ENCODE data around the gene SCAMP2.

Gene SCAMP2

GRCh38 chr15:74892931-74893330, 19.8 kb upstream of the SCAMP2 start:
- no peak for DNase-seq (ENCODE audit: low spot score)
- TF ChIP-seq CTCF (IDR thresholded peaks at IDR 0.05; ENCODE audit: borderline replicate concordance, control extremely low read depth, extremely low read depth, insufficient read depth, missing control alignments), result no peak
- in situ Hi-C loops (cut with MboI; ENCODE audit: low sequenced_read_pairs, unreplicated experiment), result no loop called here

GRCh38 chr15:74892313-74892712, 19.1 kb upstream of the SCAMP2 start:
- in situ Hi-C loops (cut with MboI; ENCODE audit: low sequenced_read_pairs, unreplicated experiment), result no loop called here

GRCh38 chr15:74891469-74891868, 18.3 kb upstream of the SCAMP2 start:
- in situ Hi-C loops (cut with MboI; ENCODE audit: low sequenced_read_pairs, unreplicated experiment), result no loop called here
- no peak for TF ChIP-seq CTCF (IDR thresholded peaks at IDR 0.05; ENCODE audit: borderline replicate concordance, control extremely low read depth, extremely low read depth, insufficient read depth, missing control alignments)
- no peak for DNase-seq (ENCODE audit: low spot score)

More at GRCh38 chr15:74892313-74892712, 19.1 kb upstream of the SCAMP2 start:
- TF ChIP-seq CTCF (IDR thresholded peaks at IDR 0.05; ENCODE audit: borderline replicate concordance, control extremely low read depth, extremely low read depth, insufficient read depth, missing control alignments), result no peak
- no peak for DNase-seq (ENCODE audit: low spot score)

GRCh38 chr15:74890665-74890960, 17.4 kb upstream of the SCAMP2 start:
- no peak for DNase-seq (ENCODE audit: low spot score)
- no peak for TF ChIP-seq CTCF (IDR thresholded peaks at IDR 0.05; ENCODE audit: borderline replicate concordance, control extremely low read depth, extremely low read depth, insufficient read depth, missing control alignments)
- in situ Hi-C loops (cut with MboI; ENCODE audit: low sequenced_read_pairs, unreplicated experiment), result no loop called here

GRCh38 chr15:74889883-74890664, 16.9 kb upstream of the SCAMP2 start, which contains the start of gene MPI:
Gene MPI, plus strand, starts transcription at chr15:74890042. Its CDS starts 32 bp downstream, at chr15:74890074.
- in situ Hi-C loops (cut with MboI; ENCODE audit: low sequenced_read_pairs, unreplicated experiment), result no loop called here
- TF ChIP-seq CTCF (IDR thresholded peaks at IDR 0.05; ENCODE audit: borderline replicate concordance, control extremely low read depth, extremely low read depth, insufficient read depth, missing control alignments), result no peak
- DNase-seq (ENCODE audit: low spot score), result peak; percentile 97

GRCh38 chr15:74889390-74889882, 16.3 kb upstream of the SCAMP2 start:
- in situ Hi-C loops (cut with MboI; ENCODE audit: low sequenced_read_pairs, unreplicated experiment), result no loop called here
- TF ChIP-seq CTCF (IDR thresholded peaks at IDR 0.05; ENCODE audit: borderline replicate concordance, control extremely low read depth, extremely low read depth, insufficient read depth, missing control alignments), result no peak
- DNase-seq (ENCODE audit: low spot score), result peak; percentile 46

Measured in GM13976 (cell line).